Mucosa of descending colon (tissue), 3 donors: ENCODE measurements around the gene DMKN. TPM values are rescaled to one million over a fixed set of nuclear protein-coding genes. Genes with fewer than 3 reads are reported as not detected.

Experiments used
- ATAC-seq: fragments of 200-7000 bp; cut with Tn5 transposase; one replicate; pipeline ENCODE4 v1.9.1; 2020; ENCODE audit warnings: mild to moderate bottlenecking, moderate library complexity
- DNase-seq, 3 donors: peaks; one replicate each; pipeline ENCODE4 v3.0.0-alpha.2; 2020
- H3K36me3 ChIP-seq: fragments of 200-600 bp; one replicate; pipeline ENCODE4 v1.8.0; 2021; ENCODE audit warnings: low read depth, mild to moderate bottlenecking
- H3K4me1 ChIP-seq: fragments of 200-600 bp; one replicate; pipeline ENCODE4 v1.8.0; 2021; ENCODE audit warnings: low read depth, mild to moderate bottlenecking
- H3K4me3 ChIP-seq: fragments of 200-600 bp; one replicate; pipeline ENCODE4 v1.8.0; 2021; ENCODE audit warnings: mild to moderate bottlenecking
- H3K9me3 ChIP-seq: fragments of 200-600 bp; one replicate; pipeline ENCODE4 v1.8.0; 2021; ENCODE audit warnings: mild to moderate bottlenecking
- intact Hi-C, 2 donors: fragments of 100-400 bp; cut with DNase I in 1 of 2; cut with micrococcal nuclease in 1 of 2; formaldehyde crosslinking; loops; one replicate each; pipeline versions ENCODE4 v1.11.0 to v1.11.1; 2022; cut with DNase I, micrococcal nuclease
- total RNA-seq, 3 donors: library from RNA; stranded (reverse); fragmentation: NEBNext Ultra II Directional in 2 of 3; extraction: Animal tissue kit (Norgen Biotek cat#: 25700) in 2 of 3; gene quantifications; one replicate each; pipeline versions ENCODE4 v1.2.1 to v1.2.4, GENCODE V29; 2021 to 2023
- TF ChIP-seq, protein P1 (sequence below): fragments of 200-600 bp; IDR thresholded peaks from one replicate; pipeline ENCODE4 v1.8.0; 2022; ENCODE audit warnings: antibody characterized with exemption, mild to moderate bottlenecking
- donor health status: DM: no; HTN: no; CAD: no; lungs with moderate emphysema.
- donor health status: DM: no; HTN: no; CAD: no.
- donor health status: DM: no; HTN: yes; CAD: no.

The DMKN gene
- total RNA-seq, 3 donors from 2014 or later, result 8.2 to 14.3 (median 10.7) TPM

DNA sequence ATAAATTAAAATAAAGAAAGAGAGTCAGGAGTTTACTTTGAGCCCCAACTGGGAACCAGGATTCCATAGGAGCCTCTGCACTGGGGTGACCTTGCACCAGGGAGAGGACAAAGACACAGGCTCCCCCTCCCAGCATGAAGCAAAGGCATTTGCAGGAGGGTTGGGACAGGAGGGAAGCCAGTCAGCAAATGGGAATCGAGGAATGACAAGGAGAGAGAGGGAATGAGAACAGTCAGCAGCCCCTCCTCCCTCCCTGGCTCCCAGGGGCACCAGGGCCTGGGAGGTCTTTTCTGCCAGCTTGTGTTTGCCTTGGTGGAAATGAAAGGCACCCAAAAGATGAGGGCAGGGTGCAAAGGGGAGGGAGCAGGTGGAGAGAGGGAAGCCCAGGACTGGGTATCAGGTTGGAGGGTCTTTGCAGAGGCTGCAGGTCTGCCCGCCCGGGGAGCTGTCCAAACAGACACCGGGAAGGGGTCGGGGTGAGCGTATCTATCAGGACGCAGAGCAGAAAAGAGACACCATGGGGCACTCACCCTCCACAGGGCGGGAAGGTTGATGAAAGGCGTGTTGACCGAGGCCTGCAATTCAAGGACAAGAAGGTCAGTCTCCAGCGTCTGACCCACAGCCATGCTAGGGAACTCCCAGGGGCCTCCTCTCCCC, 10.9 kb upstream of the DMKN start:
- Histone ChIP-seq H3K4me1 (no peaks in the 10 kb centered on the region), H3K36me3 (no peaks in the 10 kb centered on the region), H3K4me3 (no peak overlapping the region), H3K9me3 (no peaks in the 10 kb centered on the region)
- ATAC-seq (no peak), DNase-seq (no peak)
- TF ChIP-seq, protein P1, sequence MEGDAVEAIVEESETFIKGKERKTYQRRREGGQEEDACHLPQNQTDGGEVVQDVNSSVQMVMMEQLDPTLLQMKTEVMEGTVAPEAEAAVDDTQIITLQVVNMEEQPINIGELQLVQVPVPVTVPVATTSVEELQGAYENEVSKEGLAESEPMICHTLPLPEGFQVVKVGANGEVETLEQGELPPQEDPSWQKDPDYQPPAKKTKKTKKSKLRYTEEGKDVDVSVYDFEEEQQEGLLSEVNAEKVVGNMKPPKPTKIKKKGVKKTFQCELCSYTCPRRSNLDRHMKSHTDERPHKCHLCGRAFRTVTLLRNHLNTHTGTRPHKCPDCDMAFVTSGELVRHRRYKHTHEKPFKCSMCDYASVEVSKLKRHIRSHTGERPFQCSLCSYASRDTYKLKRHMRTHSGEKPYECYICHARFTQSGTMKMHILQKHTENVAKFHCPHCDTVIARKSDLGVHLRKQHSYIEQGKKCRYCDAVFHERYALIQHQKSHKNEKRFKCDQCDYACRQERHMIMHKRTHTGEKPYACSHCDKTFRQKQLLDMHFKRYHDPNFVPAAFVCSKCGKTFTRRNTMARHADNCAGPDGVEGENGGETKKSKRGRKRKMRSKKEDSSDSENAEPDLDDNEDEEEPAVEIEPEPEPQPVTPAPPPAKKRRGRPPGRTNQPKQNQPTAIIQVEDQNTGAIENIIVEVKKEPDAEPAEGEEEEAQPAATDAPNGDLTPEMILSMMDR, result no peak
- intact Hi-C loops, result no loop called here

DNA sequence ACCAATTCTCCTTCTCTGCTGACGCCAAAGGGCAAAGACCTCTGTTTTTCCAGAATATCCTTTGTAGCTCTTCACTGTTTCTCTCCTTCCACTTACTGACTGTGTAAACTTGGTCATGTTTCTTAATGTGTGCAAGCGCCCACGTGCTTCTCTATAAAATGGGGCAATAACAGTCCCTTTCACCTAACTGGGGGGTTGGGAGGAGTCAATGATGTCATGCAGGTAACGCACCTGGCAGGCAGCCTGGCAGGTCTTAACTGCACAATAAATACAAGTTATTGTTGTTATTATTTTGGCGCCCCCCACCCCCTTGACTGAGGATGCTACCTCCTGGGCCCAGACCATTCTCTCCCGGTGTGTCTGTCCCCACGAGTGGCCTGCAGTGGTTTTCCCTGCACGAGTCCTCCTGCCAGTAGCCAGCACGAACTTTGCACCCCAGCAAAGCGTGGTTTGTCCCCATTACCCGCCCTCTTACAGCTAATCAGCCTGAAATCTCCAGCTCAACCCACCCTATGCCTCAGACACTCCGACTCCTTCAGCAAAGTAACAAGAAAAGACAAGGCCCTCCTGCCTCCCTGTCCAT, 9.4 kb upstream of the DMKN start:
- TF ChIP-seq, protein P1, result no peak
- Histone ChIP-seq H3K36me3 (no peaks in the 10 kb centered on the region), H3K4me1 (no peaks in the 10 kb centered on the region), H3K9me3 (no peaks in the 10 kb centered on the region), H3K4me3 (no peak overlapping the region)
- ATAC-seq (peak; percentile 75), DNase-seq (peak in 1 of 3 donors; percentile 38)
- intact Hi-C loops, result no loop called here

DNA sequence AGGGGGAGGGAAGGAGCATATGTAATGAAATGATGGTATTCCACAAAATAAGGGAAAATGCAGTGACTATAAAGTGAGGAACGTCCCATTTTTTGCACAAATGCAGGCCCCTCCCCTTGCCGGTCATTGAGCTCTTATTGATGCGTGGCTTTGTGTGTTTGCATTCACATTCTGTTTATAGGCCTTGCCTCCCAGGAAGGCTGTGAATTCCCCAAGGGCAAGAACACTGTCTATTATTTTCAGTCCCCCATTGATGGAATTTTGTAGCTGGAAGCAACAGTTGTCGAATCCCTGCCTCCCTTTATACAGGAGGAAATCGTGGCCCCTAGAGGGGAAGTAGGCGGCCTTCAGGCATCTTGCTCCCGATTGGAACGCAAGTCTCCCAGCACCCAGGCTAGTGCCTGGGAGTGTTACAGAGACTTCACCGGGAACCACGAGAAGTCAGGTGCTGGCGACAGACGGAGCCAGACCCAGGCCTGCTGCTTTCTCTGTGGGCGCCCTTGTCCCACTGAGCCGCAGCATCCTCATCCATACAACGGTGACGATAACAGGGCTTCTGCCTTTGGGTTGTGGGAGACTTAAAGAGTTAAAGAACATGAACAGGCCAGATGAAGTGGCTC, 7.8 kb upstream of the DMKN start:
- DNase-seq (no peak), ATAC-seq (no peak)
- no peaks in the 10 kb centered on the region for H3K9me3 ChIP-seq
- intact Hi-C loops, result no loop called here
- H3K4me1 ChIP-seq, result no peaks in the 10 kb centered on the region
- TF ChIP-seq, protein P1, result no peak
- no peak overlapping the region for H3K4me3 ChIP-seq
- H3K36me3 ChIP-seq, result no peaks in the 10 kb centered on the region

DNA sequence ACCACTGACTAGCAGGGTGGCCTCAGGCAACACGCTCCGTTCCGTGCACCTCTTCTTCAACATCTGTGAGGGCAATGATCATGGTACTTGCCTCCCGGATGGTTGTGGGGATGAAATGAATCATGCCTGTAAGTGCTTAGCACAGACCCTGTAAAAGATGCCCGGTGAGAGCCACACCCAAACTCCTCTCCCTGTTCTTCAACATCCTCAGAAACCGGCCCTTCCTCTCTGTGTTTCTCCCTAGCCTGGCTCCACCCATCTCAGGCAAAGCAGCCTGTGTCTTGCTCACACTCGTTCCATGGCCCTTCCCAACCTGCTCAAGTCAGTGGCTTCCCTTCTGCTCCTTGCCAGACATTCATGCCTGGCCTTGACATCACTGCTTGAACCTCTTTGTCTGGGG, 5.8 kb upstream of the DMKN start:
- H3K4me3 ChIP-seq, result no peak overlapping the region
- intact Hi-C loops, result no loop called here

DNA sequence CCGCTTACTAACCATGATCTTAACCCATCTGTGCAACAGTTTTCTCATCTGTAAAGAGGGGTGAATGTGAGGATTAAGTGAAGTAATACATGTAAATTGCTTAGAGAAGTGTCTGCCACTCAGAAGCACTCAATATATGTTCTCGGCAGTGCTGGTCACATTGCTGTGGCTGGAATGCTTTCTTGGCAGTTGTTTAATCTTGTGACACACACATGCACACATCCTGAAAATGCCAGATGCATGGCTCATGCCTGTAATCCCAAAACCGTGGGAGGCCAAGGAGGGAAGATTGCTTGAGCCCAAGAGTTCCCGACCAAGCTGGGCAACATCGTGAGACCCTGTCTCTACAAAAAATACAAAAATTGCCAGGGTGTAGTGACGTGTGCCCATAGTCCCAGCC, 4.9 kb upstream of the DMKN start:
- DNase-seq, result no peak
- Histone ChIP-seq H3K4me1 (no peaks in the 10 kb centered on the region), H3K4me3 (no peak overlapping the region), H3K9me3 (no peaks in the 10 kb centered on the region), H3K36me3 (no peaks in the 10 kb centered on the region)
- ATAC-seq, result no peak
- intact Hi-C loops, result no loop called here
- TF ChIP-seq, protein P1, result no peak

More for the DNA sequence above, 5.8 kb upstream of the DMKN start:
- TF ChIP-seq, protein P1, result no peak
- no peaks in the 10 kb centered on the region for H3K36me3 ChIP-seq
- H3K9me3 ChIP-seq, result no peaks in the 10 kb centered on the region
- no peaks in the 10 kb centered on the region for H3K4me1 ChIP-seq
- ATAC-seq, result peak; percentile 21
- DNase-seq, result no peak
